Activated CD8-positive, alpha-beta memory T cell treated with anti-CD3 and anti-CD28 coated beads, Interleukin-2, amount 10 ng/mL, durations not matched to agents 7 days and 5 days (primary cell): Measurements from ENCODE around the gene TJAP1. TPM values are rescaled to one million over a fixed set of nuclear protein-coding genes. Genes with fewer than 3 reads are reported as not detected.
A peak's percentile ranks its signal among the peaks of the same experiment; 100 is the strongest.
"Not testable (repeated sequence)": the region's sequence is repeated elsewhere in the genome, so short reads cannot be mapped to it uniquely, and the experiment has no call there.

Source experiments
- ATAC-seq: fragments of 150-1000 bp; cut with Tn5 transposase; one replicate; pipeline ENCODE4 v1.10.0; 2021; ENCODE audit warnings: moderate library complexity
- CTCF ChIA-PET: fragments of 350-600 bp; sonication (Branson Sonifier 250); formaldehyde crosslinking; loops from one replicate; lab custom pipeline; 2021; ENCODE audit warnings: antibody characterized with exemption; lab: Charles Lee
- DNase-seq: peaks from one replicate; pipeline ENCODE4 v3.0.0-alpha.2; 2020
- H3K27ac Mint-ChIP-seq: one replicate; pipeline ENCODE4 v1.8.0; 2021; ENCODE audit warnings: mild to moderate bottlenecking, mixed read lengths
- H3K27me3 Mint-ChIP-seq: one replicate; pipeline ENCODE4 v1.8.0; 2021; ENCODE audit warnings: mixed read lengths
- H3K36me3 Mint-ChIP-seq: one replicate; pipeline ENCODE4 v1.8.0; 2021; ENCODE audit warnings: mild to moderate bottlenecking, mixed read lengths
- H3K4me1 Mint-ChIP-seq: one replicate; pipeline ENCODE4 v1.8.0; 2021; ENCODE audit warnings: mixed read lengths
- H3K4me3 Mint-ChIP-seq: one replicate; pipeline ENCODE4 v1.8.0; 2021; ENCODE audit warnings: mild to moderate bottlenecking, moderate library complexity, mixed read lengths
- H3K9me3 Mint-ChIP-seq: one replicate; pipeline ENCODE4 v1.8.0; 2022; ENCODE audit warnings: low read depth, mixed read lengths
- total RNA-seq, 2 experiments: library from RNA; stranded (reverse); gene quantifications; one replicate each; pipeline ENCODE4 v1.2.3, GENCODE V29; 2021

Gene TJAP1
- total RNA-seq, 2 experiments from 2014 or later, result 41.1 to 41.8 TPM

DNA sequence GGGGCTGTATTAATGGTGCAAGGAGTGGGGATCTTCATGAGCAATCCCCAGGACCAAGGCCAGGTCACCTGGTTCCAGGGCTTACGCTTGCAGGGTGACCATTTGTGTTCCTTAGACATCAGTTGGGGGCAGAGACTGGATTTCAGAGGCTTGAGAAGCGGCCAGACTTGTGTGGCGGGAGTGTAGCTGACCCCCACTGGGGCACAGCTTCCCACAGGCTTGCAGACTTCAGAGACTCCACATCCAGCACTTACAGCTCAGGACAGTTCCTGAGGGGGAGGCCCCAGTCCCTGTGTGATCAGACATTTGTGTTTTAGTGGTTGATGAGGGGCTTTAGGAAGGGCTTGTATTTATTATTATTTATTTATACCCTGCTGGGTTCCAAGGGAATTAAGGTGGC lies 15.3 kb downstream of the TJAP1 start:
- no peak overlapping the region for H3K27ac Mint-ChIP-seq
- H3K4me1 Mint-ChIP-seq, result peaks cover 15% of the 10 kb centered on the region
- no peaks in the 10 kb centered on the region for H3K27me3 Mint-ChIP-seq
- no peaks in the 10 kb centered on the region for H3K36me3 Mint-ChIP-seq
- CTCF ChIA-PET, result interaction anchor here (0.9 to 5.5 kb wide), 3 partner anchors 14 to 230 kb away, joined by 3 to 37 read pairs (median 3); no protein-coding TSS in a partner anchor
- no peak for ATAC-seq
- DNase-seq, result no peak
- no peaks in the 10 kb centered on the region for H3K9me3 Mint-ChIP-seq
- H3K4me3 Mint-ChIP-seq, result no peak overlapping the region

DNA sequence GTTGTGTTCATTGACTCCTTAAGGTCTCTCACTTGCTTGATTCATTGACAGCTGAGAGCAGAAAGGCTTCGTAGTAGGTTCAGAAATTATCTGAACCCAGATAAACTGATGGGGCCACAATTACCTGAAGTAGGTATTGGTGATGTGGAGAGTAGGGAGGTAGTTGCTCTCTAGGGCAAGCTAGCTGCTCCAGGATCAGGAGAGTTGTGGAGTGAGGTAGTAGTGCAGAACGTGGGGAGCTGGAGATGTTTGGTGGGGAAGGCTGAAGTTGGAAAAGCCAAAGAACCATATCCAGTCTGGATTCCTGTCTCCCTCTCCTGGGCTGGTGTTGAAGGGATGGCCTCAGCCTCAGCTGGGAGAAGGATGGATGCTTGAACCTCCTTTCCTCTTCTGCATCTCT lies 15.9 kb downstream of the TJAP1 start:
- peaks cover 15% of the 10 kb centered on the region for H3K4me1 Mint-ChIP-seq
- H3K27ac Mint-ChIP-seq, result no peak overlapping the region
- DNase-seq, result no peak
- H3K27me3 Mint-ChIP-seq, result no peaks in the 10 kb centered on the region
- ATAC-seq, result no peak
- H3K4me3 Mint-ChIP-seq, result no peak overlapping the region
- no peaks in the 10 kb centered on the region for H3K9me3 Mint-ChIP-seq
- CTCF ChIA-PET, result interaction anchor here (0.9 to 5.5 kb wide), 4 partner anchors 14 to 230 kb away, joined by 3 to 37 read pairs (median 7); partner anchors contain the start of gene DLK2
- no peaks in the 10 kb centered on the region for H3K36me3 Mint-ChIP-seq

DNA sequence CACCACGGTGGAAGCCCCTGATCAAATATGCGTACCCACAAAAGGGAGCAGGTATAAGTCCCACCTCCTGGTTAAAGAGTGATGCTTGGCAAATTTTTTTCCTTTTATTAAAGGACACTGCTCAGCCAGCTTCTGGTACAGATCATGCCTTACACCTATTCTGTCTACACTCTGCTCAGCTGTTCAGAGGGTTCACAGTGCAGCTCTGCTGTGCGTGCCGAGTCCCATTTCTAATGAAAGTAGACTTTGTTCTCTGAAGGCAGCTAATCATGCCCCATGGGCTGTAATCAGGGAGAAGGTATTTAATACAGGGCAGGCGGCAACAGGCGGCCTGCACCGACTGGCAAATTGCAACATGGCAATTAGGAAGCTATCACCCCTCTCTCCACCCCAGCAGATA lies 16.5 kb downstream of the TJAP1 start:
- Mint-ChIP-seq H3K27ac (no peak overlapping the region), H3K9me3 (no peaks in the 10 kb centered on the region), H3K4me3 (no peak overlapping the region), H3K36me3 (no peaks in the 10 kb centered on the region), H3K4me1 (peaks cover 15% of the 10 kb centered on the region), H3K27me3 (no peaks in the 10 kb centered on the region)
- CTCF ChIA-PET, result interaction anchor here (0.6 to 5.5 kb wide), 5 partner anchors 8 to 758 kb away, joined by 3 to 37 read pairs (median 5); partner anchors contain the start of gene DLK2
- no peak for DNase-seq
- ATAC-seq, result no peak

DNA sequence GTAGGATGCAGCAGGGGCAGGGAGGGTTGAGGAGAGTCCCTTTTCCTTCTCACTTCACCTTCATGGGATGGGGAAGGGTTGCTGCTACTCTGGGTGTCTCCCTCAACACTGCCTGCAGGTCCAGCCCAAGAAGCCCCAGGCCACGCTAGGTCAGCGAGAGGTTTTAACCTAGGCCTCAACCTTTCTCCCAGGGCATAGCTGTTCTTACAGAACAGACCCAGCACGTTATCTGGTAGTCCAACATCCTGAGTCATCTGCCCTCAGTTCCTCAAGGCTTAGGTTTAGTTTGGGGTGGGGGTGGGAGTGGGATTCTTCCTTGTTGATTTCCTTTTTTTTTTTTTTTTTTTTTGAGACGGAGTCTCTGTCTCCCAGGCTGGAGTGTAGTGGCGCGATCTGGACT lies 17.0 kb downstream of the TJAP1 start:
- CTCF ChIA-PET, result interaction anchor here (0.6 to 5.5 kb wide), 6 partner anchors 8 to 759 kb away, joined by 3 to 37 read pairs (median 4); partner anchors contain the start of genes DLK2 and DNPH1
- Mint-ChIP-seq H3K4me1 (peaks cover 15% of the 10 kb centered on the region), H3K4me3 (no peak overlapping the region), H3K27ac (no peak overlapping the region), H3K27me3 (no peaks in the 10 kb centered on the region), H3K36me3 (no peaks in the 10 kb centered on the region), H3K9me3 (no peaks in the 10 kb centered on the region)
- no peak for ATAC-seq
- DNase-seq, result no peak

DNA sequence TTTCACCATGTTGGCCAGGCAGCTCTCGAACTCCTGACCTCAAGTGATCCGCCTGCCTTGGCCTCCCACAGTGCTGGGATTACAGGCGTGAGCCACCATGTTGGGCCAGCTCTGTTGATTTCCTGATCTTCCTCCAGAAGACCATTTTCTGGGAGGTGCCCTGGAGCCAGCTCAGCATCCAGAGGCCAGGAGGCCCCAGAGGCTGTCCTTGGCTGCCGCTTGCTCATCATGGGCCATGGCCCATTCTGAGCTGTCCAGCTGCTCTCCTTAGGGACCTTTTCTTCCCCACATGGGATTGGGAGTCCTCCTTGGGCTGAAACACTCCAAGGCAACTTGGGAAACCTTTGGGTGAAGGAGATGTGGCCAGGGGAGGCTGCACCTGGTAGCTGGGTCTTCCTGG lies 17.4 kb downstream of the TJAP1 start:
- DNase-seq, result no peak
- Mint-ChIP-seq H3K27ac (no peak overlapping the region), H3K27me3 (no peaks in the 10 kb centered on the region), H3K4me3 (no peak overlapping the region), H3K36me3 (no peaks in the 10 kb centered on the region), H3K4me1 (peaks cover 15% of the 10 kb centered on the region), H3K9me3 (no peaks in the 10 kb centered on the region)
- CTCF ChIA-PET, result interaction anchor here (1.0 to 5.5 kb wide), 6 partner anchors 8 to 266 kb away, joined by 3 to 37 read pairs (median 4); partner anchors contain the start of genes DLK2 and DNPH1
- ATAC-seq, result no peak

DNA sequence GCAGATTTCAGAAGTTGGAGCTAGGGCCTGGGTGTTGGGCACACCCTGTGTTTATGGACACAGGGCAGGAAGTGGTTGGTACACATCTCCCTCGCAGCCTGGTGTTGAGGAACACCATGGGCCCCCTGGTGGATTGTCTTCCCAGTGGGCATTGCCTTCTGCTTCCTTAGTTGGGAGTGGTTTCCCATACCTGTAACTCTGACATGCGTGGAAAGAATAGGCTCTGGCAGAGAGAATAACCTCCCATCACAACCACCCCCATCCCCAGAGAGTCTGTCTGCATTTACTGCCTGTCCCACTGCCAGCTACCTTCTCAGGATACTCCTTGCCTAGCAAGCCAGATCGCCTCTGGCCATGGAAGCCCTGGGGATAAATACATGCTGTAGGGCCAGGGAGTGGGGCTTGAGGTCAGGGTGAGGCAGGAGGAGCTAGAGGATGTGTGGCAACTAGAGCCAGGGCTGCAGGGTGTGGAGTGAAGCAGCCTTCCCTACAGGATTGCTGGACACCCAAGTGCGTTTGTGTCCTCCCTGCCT lies 18.1 kb downstream of the TJAP1 start:
- ATAC-seq, result no peak
- CTCF ChIA-PET, result interaction anchor here (1.0 to 5.5 kb wide), 7 partner anchors 8 to 267 kb away, joined by 3 to 37 read pairs (median 4); partner anchors contain the start of genes DLK2 and DNPH1
- no peak for DNase-seq
- Mint-ChIP-seq H3K9me3 (no peaks in the 10 kb centered on the region), H3K4me3 (no peak overlapping the region), H3K27ac (peak overlapping the region; percentile 80), H3K36me3 (no peaks in the 10 kb centered on the region), H3K27me3 (no peaks in the 10 kb centered on the region), H3K4me1 (peaks cover 15% of the 10 kb centered on the region)

DNA sequence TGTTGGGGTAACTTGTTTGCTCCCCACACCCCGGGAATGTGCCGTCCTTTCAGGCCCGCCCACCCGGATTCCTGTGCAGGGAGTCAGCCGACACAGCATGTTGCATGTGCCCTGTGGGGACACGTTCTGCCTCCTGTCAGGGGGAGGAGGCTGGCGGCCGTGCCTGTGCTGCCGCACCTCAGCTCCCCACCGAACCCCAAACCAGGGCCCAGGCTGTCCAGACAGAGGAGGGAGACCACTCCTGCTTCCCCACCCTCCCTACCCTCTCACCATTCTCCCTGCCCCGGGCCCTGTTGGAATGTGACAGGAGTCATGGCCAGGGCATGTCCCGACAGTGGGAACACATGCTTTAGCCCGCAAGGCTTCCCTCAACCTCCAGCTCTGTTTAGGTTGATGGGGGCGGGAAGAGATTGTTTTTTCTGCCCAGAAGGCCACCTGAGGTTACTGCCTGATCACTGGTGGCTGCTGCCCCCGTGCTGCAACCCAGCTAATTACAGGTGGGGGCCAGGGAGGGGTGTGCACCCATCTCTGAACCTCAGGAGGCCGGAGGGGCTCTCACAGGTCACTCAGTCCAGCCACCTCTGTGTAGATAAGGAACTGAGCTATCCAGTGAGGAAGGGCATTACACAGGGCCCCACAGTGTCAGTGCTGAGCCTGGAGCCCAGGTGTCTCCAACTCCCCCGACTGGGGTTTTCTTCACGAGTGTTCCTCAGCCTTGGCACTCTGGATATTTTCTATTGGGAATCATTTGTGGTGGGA lies 19.2 kb downstream of the TJAP1 start:
- H3K4me3 Mint-ChIP-seq, result no peak overlapping the region
- H3K36me3 Mint-ChIP-seq, result peaks cover 2% of the 10 kb centered on the region
- no peaks in the 10 kb centered on the region for H3K9me3 Mint-ChIP-seq
- no peak for ATAC-seq
- DNase-seq, result no peak
- CTCF ChIA-PET, result interaction anchor here (0.9 to 5.5 kb wide), 5 partner anchors 11 to 244 kb away, joined by 3 to 37 read pairs (median 4); partner anchors contain the start of gene ABCC10
- H3K27ac Mint-ChIP-seq, result no peak overlapping the region
- H3K27me3 Mint-ChIP-seq, result no peaks in the 10 kb centered on the region
- peaks cover 15% of the 10 kb centered on the region for H3K4me1 Mint-ChIP-seq

DNA sequence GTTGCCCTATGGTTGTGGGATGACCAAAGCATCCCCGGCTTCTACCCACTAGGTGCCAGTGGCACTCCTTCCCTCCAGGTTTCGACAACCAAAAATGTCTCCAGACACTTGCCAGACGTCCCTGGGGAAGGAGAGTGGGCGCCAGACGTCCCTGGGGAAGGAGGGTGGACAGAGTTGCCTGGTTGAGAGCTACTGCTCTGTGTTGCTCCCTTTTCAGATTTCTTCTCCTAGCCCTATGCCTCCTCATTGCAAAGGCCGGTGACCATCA lies 19.7 kb downstream of the TJAP1 start:
- Mint-ChIP-seq H3K4me1 (peaks cover 15% of the 10 kb centered on the region), H3K36me3 (peaks cover 5% of the 10 kb centered on the region), H3K27ac (no peak overlapping the region), H3K9me3 (no peaks in the 10 kb centered on the region), H3K27me3 (no peaks in the 10 kb centered on the region), H3K4me3 (no peak overlapping the region)
- DNase-seq, result no peak
- no peak for ATAC-seq
- CTCF ChIA-PET, result interaction anchor here (0.9 to 5.5 kb wide), 4 partner anchors 10 to 235 kb away, joined by 3 to 37 read pairs (median 4); partner anchors contain the start of gene ABCC10

DNA sequence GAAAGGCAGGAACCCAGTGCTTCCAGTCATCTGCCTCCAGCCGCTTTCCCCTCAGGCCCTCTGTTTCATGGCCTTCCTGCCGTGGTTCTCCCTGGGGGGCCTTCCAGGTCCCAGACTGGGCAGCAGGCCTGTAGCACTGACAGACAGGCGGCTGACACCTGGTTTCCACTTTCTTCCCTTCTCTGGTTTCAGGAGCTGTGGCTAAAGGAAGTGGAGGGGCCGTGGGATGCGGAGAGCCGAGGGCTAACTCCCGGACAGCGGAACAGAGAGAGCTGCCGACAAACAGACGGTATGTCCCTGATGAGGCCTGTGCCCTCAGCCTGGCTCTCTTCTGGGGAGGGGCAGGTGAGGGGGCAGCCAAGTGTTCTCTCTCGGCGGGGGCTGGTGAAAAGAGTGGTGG lies 20.3 kb downstream of the TJAP1 start:
- Mint-ChIP-seq H3K27me3 (no peaks in the 10 kb centered on the region), H3K4me3 (no peak overlapping the region), H3K27ac (no peak overlapping the region), H3K36me3 (peaks cover 8% of the 10 kb centered on the region), H3K9me3 (no peaks in the 10 kb centered on the region), H3K4me1 (peaks cover 15% of the 10 kb centered on the region)
- DNase-seq (no peak), ATAC-seq (no peak)
- CTCF ChIA-PET, result interaction anchor here (0.6 to 2.4 kb wide), 3 partner anchors 9 to 70 kb away, joined by 3 to 13 read pairs (median 4); partner anchors contain the start of gene ABCC10

DNA sequence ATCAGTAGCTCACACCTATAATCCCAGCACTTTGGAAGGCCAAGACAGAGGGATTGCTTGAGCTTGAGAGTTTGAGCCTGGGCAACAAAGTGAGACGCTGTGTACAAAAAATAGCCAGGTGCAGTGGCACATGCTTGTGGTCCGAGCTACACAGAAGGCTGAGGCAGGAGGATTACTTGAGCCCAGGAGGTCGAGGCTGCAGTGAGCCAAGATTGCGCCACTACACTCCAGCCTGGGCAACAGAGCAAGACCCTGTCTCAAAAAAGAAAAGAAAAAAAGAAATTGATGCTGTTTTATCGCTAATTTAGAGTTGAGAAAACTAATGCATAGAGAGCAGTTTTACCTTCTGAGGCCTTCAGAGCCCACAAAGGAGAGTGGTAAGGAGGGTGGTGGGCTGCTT lies 20.9 kb downstream of the TJAP1 start:
- not testable (repeated sequence) for H3K36me3 Mint-ChIP-seq, ATAC-seq, H3K9me3 Mint-ChIP-seq, H3K4me3 Mint-ChIP-seq, DNase-seq, H3K27ac Mint-ChIP-seq, H3K27me3 Mint-ChIP-seq
- H3K4me1 Mint-ChIP-seq, result peaks cover 15% of the 10 kb centered on the region
- CTCF ChIA-PET, result interaction anchor here (0.5 to 2.4 kb wide), 3 partner anchors 9 to 191 kb away, joined by 3 to 13 read pairs (median 3); no protein-coding TSS in a partner anchor

DNA sequence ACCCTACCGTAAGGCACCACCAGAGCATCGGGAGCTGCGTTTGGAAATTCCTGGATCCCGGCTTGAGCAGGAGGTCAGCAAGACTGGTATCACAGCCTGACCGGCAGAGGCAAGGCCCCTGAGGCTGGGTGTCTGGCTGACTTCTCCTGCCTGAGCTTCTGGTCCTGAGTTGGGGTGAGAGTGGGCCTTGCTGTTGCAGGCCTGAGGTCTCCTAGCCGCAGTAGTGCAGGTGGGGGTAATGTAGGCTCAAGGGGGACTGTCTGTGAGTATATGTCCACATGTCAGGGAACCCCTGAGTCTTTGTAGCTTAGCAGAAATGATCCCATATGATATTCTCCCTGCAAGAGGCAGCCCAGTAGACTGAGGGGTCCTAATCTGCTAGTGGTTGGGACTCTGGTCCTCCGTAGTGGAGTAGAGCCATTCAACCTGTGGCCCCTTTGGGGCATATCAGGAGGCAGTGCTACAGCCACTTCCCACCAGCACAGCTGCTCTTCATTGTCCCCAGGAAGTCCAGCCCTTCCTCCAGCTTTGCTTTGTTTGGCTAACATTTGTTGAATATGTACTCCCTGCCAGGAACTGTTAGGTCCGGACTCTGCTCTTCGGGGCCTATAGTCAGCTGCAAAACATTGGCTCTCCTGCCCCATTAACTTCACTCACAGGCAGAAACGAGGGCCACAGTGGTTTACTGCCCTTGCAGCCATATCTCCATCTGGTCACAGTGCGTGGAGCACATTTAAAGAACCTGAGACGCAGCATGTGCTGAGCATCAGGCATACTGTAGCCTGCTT lies 21.9 kb downstream of the TJAP1 start:
- no peak overlapping the region for H3K27ac Mint-ChIP-seq
- no peak overlapping the region for H3K4me3 Mint-ChIP-seq
- CTCF ChIA-PET, result interaction anchor here (2.2 to 2.4 kb wide), 2 partner anchors 8 to 45 kb away, joined by 7 to 13 read pairs; partner anchors contain the start of gene DLK2
- H3K36me3 Mint-ChIP-seq, result peaks cover 12% of the 10 kb centered on the region
- no peak for ATAC-seq
- H3K9me3 Mint-ChIP-seq, result no peaks in the 10 kb centered on the region
- no peaks in the 10 kb centered on the region for H3K27me3 Mint-ChIP-seq
- peaks cover 11% of the 10 kb centered on the region for H3K4me1 Mint-ChIP-seq
- DNase-seq, result no peak

DNA sequence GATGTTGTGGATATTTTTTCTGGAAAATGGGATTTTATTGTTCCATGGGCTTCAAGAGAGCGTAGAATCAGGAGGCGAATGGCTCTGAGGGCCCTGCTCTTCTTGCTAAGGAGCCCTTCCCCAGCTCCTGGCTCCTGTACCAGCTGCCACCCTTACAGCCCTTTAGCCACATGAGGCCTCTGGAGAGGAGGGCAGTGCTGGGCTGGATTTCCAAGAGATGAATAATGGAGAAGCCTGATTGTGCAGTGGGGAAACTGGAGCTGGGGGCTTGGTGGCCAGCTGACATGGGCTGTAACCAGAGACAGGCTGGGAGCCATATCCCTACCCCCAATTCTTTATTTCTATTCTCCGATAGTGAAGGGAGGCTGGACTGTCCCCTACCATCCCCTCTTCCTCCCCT lies 23.6 kb downstream of the TJAP1 start:
- Mint-ChIP-seq H3K36me3 (peaks cover 12% of the 10 kb centered on the region), H3K4me1 (peaks cover under 1% of the 10 kb centered on the region), H3K27ac (no peak overlapping the region), H3K9me3 (no peaks in the 10 kb centered on the region), H3K4me3 (no peak overlapping the region), H3K27me3 (no peaks in the 10 kb centered on the region)
- CTCF ChIA-PET, result interaction anchor here (1.1 to 2.2 kb wide), 2 partner anchors 13 to 46 kb away, joined by 3 to 7 read pairs; partner anchors contain the start of gene DLK2
- ATAC-seq (no peak), DNase-seq (no peak)

DNA sequence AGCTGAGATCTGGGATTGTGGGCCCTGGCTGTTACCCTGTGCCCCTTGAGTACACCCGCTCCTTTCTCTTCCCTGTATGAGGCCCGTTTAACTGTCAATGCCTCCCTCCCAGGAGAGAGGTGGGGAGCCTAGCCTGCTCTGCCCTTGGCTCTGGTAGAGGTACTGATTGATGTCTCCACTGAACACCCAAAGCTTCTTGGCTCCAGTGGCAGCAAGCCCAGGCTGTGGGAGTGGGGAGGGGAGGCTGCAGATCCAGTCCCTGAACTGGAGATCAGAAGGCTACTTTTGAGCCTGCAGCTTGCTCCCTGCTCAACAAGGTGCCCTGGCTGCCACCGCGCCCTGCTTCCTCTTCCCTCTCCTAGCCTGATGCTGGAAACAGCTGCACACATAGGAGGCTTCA lies 25.3 kb downstream of the TJAP1 start:
- CTCF ChIA-PET, result interaction anchor here (0.7 to 1.6 kb wide), 4 partner anchors 7 to 195 kb away, joined by 3 to 5 read pairs (median 4); partner anchors contain the start of genes CRIP3, DLK2, POLR1C and YIPF3

More for the DNA sequence above, 25.3 kb downstream of the TJAP1 start:
- Mint-ChIP-seq H3K36me3 (peaks cover 12% of the 10 kb centered on the region), H3K4me1 (peaks cover 8% of the 10 kb centered on the region), H3K27ac (no peak overlapping the region), H3K4me3 (no peak overlapping the region), H3K27me3 (peaks cover 1% of the 10 kb centered on the region), H3K9me3 (no peaks in the 10 kb centered on the region)
- DNase-seq (no peak), ATAC-seq (no peak)
